Measurements from ENCODE around the gene CLIC4.

DNA sequence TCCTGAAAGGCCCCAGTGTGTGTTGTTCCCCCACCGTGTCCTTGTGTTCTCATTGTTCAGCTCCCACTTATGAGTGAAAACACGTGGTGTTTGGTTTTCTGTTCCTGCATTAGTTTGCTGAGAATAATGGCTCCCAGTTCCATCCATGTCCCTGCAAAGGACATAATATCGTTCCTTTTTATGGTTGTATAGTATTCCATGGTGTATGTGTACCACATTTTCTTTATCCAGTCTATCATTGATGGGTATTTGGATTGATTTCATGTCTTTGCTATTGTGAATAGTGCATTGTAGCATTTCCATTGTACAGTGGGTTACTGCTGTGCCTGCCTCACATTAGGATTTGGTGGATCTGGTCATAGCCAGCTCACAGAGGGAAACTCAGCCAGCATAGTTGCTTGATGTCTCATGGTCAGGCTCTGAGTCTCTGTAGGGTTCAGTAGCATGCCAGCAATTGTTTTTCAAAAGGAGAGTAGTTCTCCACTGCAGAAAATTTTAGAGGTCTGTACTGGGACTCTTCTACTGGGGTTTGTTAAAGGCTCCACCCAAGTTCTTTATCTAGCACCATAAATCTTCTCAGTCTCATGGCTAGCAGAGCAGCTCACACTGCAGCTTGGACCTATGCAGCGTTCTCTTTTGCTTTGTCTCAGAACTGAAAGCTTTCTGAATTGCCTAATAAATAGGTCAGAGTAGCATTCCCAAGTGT is 143.9 kb downstream of the CLIC4 start:
- TF ChIP-seq CTCF (conservative IDR thresholded peaks at IDR 0.05; ENCODE audit: low read depth in 2 of 2): no peak
- TF ChIP-seq CREB1 (CRISPR knock-in tag; IDR thresholded peaks at IDR 0.05; ENCODE audit: low read depth): no peak

Measured in GM23338 (cell line).